H9 (cell line): ENCODE measurements around the gene TRPC6. TPM values are rescaled to one million over a fixed set of nuclear protein-coding genes. Genes with fewer than 3 reads are reported as not detected.

Source experiments
- DNase-seq: peaks from one replicate; pipeline ENCODE4 v3.0.0-alpha.2; 2017
- H2AFZ ChIP-seq: one replicate; pipeline ENCODE4 v1.6.1; 2013; ENCODE audit warnings: mild to moderate bottlenecking, low read length, control low read depth, moderate library complexity
- H2AK5ac ChIP-seq: 2 replicates; pipeline ENCODE4 v1.6.1; 2013; ENCODE audit warnings: low read length, control low read depth, mixed read lengths; ENCODE audit not compliant: insufficient read length
- H2BK120ac ChIP-seq: one replicate; pipeline ENCODE4 v1.6.1; 2013; ENCODE audit warnings: low read depth, mild to moderate bottlenecking, low read length, control low read depth, inconsistent platforms; ENCODE audit not compliant: poor library complexity, severe bottlenecking
- H2BK12ac ChIP-seq: 2 replicates; pipeline ENCODE4 v1.6.1; 2013; ENCODE audit warnings: low read length, control low read depth, mixed read lengths, low read depth; ENCODE audit not compliant: insufficient read length
- H2BK15ac ChIP-seq: 2 replicates; pipeline ENCODE4 v1.6.1; 2013; ENCODE audit warnings: low read depth, low read length, control low read depth
- H2BK20ac ChIP-seq: one replicate; pipeline ENCODE4 v1.6.1; 2013; ENCODE audit warnings: low read depth, mild to moderate bottlenecking, low read length, control low read depth, inconsistent platforms; ENCODE audit not compliant: poor library complexity, severe bottlenecking
- H2BK5ac ChIP-seq: 2 replicates; pipeline ENCODE4 v1.6.1; 2013; ENCODE audit warnings: low read length, control low read depth, mixed read lengths; ENCODE audit not compliant: insufficient read length
- H3K14ac ChIP-seq: 2 replicates; pipeline ENCODE4 v1.6.1; 2013; ENCODE audit warnings: low read length, control low read depth; ENCODE audit not compliant: insufficient read depth
- H3K18ac ChIP-seq: 2 replicates; pipeline ENCODE4 v1.6.1; 2013; ENCODE audit warnings: low read depth, mild to moderate bottlenecking, mixed read lengths, low read length, control low read depth; ENCODE audit not compliant: insufficient read length
- H3K23ac ChIP-seq: 2 replicates; pipeline ENCODE4 v1.6.1; 2013; ENCODE audit warnings: low read length, control low read depth, mixed read lengths, low read depth; ENCODE audit not compliant: insufficient read length
- H3K23me2 ChIP-seq: 2 replicates; pipeline ENCODE4 v1.6.1; 2013; ENCODE audit warnings: low read depth, mild to moderate bottlenecking, mixed read lengths, low read length, control low read depth; ENCODE audit not compliant: insufficient read length, poor library complexity, severe bottlenecking
- H3K27ac ChIP-seq: 2 replicates; pipeline ENCODE4 v1.5.1; 2013; ENCODE audit warnings: low read length, control low read depth, mixed read lengths, low read depth; ENCODE audit not compliant: insufficient read length
- H3K27me3 ChIP-seq: 2 replicates; pipeline ENCODE4 v1.6.1; 2013; ENCODE audit warnings: low read length, control low read depth, inconsistent platforms; ENCODE audit not compliant: insufficient read depth
- H3K4ac ChIP-seq: 2 replicates; pipeline ENCODE4 v1.6.1; 2013; ENCODE audit warnings: low read depth, mild to moderate bottlenecking, control low read depth, inconsistent platforms, low read length, moderate library complexity
- H3K4me1 ChIP-seq: 2 replicates; pipeline ENCODE4 v1.6.1; 2013; ENCODE audit warnings: low read length, control low read depth, inconsistent platforms; ENCODE audit not compliant: insufficient read depth
- H3K4me2 ChIP-seq: 2 replicates; pipeline ENCODE4 v1.6.1; 2013; ENCODE audit warnings: low read length, control low read depth, mixed read lengths; ENCODE audit not compliant: insufficient read length, insufficient read depth
- H3K56ac ChIP-seq: 2 replicates; pipeline ENCODE4 v1.6.1; 2013; ENCODE audit warnings: low read depth, mild to moderate bottlenecking, mixed read lengths, low read length, control low read depth; ENCODE audit not compliant: insufficient read length
- H3K79me1 ChIP-seq: 2 replicates; pipeline ENCODE4 v1.6.1; 2013; ENCODE audit warnings: low read depth, mild to moderate bottlenecking, moderate library complexity, low read length, control low read depth, inconsistent platforms; ENCODE audit not compliant: insufficient read depth, poor library complexity, severe bottlenecking
- H3K79me2 ChIP-seq: 2 replicates; pipeline ENCODE4 v1.6.1; 2013; ENCODE audit warnings: low read length, control low read depth, inconsistent platforms; ENCODE audit not compliant: insufficient read depth
- H3K9ac ChIP-seq: 2 replicates; pipeline ENCODE4 v1.6.1; 2013; ENCODE audit warnings: low read length, control low read depth, mixed read lengths; ENCODE audit not compliant: insufficient read length; ENCODE audit errors: extremely low read depth
- H3K9me3 ChIP-seq: one replicate; pipeline ENCODE4 v1.6.1; 2013; ENCODE audit warnings: low read depth, low read length, inconsistent platforms; ENCODE audit not compliant: control insufficient read depth
- H3T11ph ChIP-seq: one replicate; pipeline ENCODE4 v1.6.1; 2013; ENCODE audit warnings: mild to moderate bottlenecking, low read length, control low read depth, inconsistent platforms
- H4K20me1 ChIP-seq: one replicate; pipeline ENCODE4 v1.6.1; 2013; ENCODE audit not compliant: control insufficient read depth, insufficient read length, insufficient read depth
- H4K5ac ChIP-seq: 2 replicates; pipeline ENCODE4 v1.6.1; 2013; ENCODE audit warnings: low read depth, mild to moderate bottlenecking, mixed read lengths, low read length, control low read depth; ENCODE audit not compliant: insufficient read length
- H4K8ac ChIP-seq: replicated peaks from 2 replicates; pipeline ENCODE4 v1.6.1; 2013; ENCODE audit warnings: low read length, control low read depth, mixed read lengths, low read depth; ENCODE audit not compliant: insufficient read length
- H4K91ac ChIP-seq: 2 replicates; pipeline ENCODE4 v1.6.1; 2013; ENCODE audit warnings: low read depth, mild to moderate bottlenecking, moderate library complexity, mixed read lengths, low read length, control low read depth; ENCODE audit not compliant: insufficient read length
- H3K27ac Mint-ChIP-seq, 3 experiments: 2 replicates in 2 of 3; 3 replicates in 1 of 3; pipeline ENCODE4 v1.8.0; 2020 to 2021; ENCODE audit warnings: mixed read lengths in 3 of 3, mild to moderate bottlenecking in 1 of 3, moderate library complexity in 1 of 3
- H3K27me3 Mint-ChIP-seq: 2 replicates; pipeline ENCODE4 v1.8.0; 2021; ENCODE audit warnings: low read depth, mild to moderate bottlenecking, moderate library complexity, mixed read lengths
- H3K36me3 Mint-ChIP-seq, 3 experiments: 2 replicates in 2 of 3; 3 replicates in 1 of 3; pipeline ENCODE4 v1.8.0; 2020 to 2021; ENCODE audit warnings: low read depth in 3 of 3, mixed read lengths in 3 of 3; ENCODE audit not compliant: insufficient read depth in 1 of 3
- H3K4me1 Mint-ChIP-seq, 2 experiments: 2 replicates each; pipeline ENCODE4 v1.8.0; 2020; ENCODE audit warnings: mixed read lengths in 2 of 2
- H3K4me3 Mint-ChIP-seq, 2 experiments: 2 replicates in 1 of 2; 3 replicates in 1 of 2; pipeline ENCODE4 v1.8.0; 2020 to 2021; ENCODE audit warnings: mild to moderate bottlenecking in 2 of 2, mixed read lengths in 2 of 2, moderate library complexity in 1 of 2
- H3K9me3 Mint-ChIP-seq, 2 experiments: 2 replicates in 1 of 2; 3 replicates in 1 of 2; pipeline ENCODE4 v1.8.0; 2020; ENCODE audit warnings: mild to moderate bottlenecking in 2 of 2, mixed read lengths in 2 of 2, moderate library complexity in 1 of 2
- CTCF ChIP-seq: fragments of 200-600 bp; sonication (generic); conservative IDR thresholded peaks from 3 replicates; pipeline ENCODE4 v1.8.0; 2021; ENCODE audit warnings: antibody characterized with exemption, mild to moderate bottlenecking
- WGBS: extraction: QIAGEN DNeasy Blood & Tissue Kit; methylation state at CpG from one replicate; pipeline ENCODE4 v1.1.7; 2013; ENCODE audit warnings: missing lambda C conversion rate, low lambda C conversion rate, mixed read lengths; ENCODE audit not compliant: insufficient read length; ENCODE audit errors: extremely low coverage; 5-methylcytosine and 5-hydroxymethylcytosine counted together
- total RNA-seq: library from RNA; stranded (reverse); gene quantifications from 2 replicates; pipeline ENCODE4 v1.2.1, GENCODE V29; 2021

TRPC6 gene
- total RNA-seq, 1 experiment from 2014 or later = 14.4 TPM

- peaks cover 0 to 2% (median 0%) of the 10 kb centered on the region in 3 experiments; a peak in 1 of 7 replicates for H3K36me3 Mint-ChIP-seq
- Histone ChIP-seq H2BK12ac (no peak overlapping the region), H4K91ac (no peak overlapping the region), H2BK15ac (no peak overlapping the region), H4K5ac (no peak overlapping the region), H3K4ac (no peak overlapping the region), H3K14ac (no peak overlapping the region), H3K56ac (no peak overlapping the region), H2AK5ac (no peak overlapping the region), H3T11ph (no peak overlapping the region), H3K4me2 (no peak overlapping the region), H3K9ac (no peak overlapping the region), H3K23me2 (no peaks in the 10 kb centered on the region), H3K9me3 (no peaks in the 10 kb centered on the region), H3K79me2 (no peaks in the 10 kb centered on the region), H3K27ac (no peak overlapping the region), H3K27me3 (no peaks in the 10 kb centered on the region), H4K8ac (no peak overlapping the region), H3K4me1 (no peaks in the 10 kb centered on the region), H4K20me1 (no peaks in the 10 kb centered on the region), H2BK20ac (no peak overlapping the region), H3K23ac (no peak overlapping the region), H3K18ac (no peak overlapping the region), H2AFZ (no peak overlapping the region), H2BK120ac (no peak overlapping the region), H2BK5ac (no peak overlapping the region), H3K79me1 (no peaks in the 10 kb centered on the region)
- H3K9me3 Mint-ChIP-seq = no peaks in the 10 kb centered on the region
- H3K27ac Mint-ChIP-seq = peak overlapping the region in 2 of 3 experiments; percentile 46 to 78; a peak in 3 of 7 replicates
- no CpG with 5 or more reads among the region's 13 CpGs for WGBS
- H3K4me3 Mint-ChIP-seq = no peak overlapping the region
- no peak for TF ChIP-seq CTCF
- peak; percentile 34 for DNase-seq
- H3K4me1 Mint-ChIP-seq = peaks cover 12 to 14% of the 10 kb centered on the region in 2 experiments; a peak in 3 of 4 replicates
- H3K27me3 Mint-ChIP-seq = no peaks in the 10 kb centered on the region
Measured at GRCh38 chr11:101478587-101479369, 105.0 kb downstream of the TRPC6 start.
